Psoas muscle (tissue), 8 donors: Measurements from ENCODE around the gene RBM26. TPM values are rescaled to one million over a fixed set of nuclear protein-coding genes. Genes with fewer than 3 reads are reported as not detected.

Source experiments
- ATAC-seq, 4 donors: fragments of 200-7000 bp; cut with Tn5 transposase; one replicate each; pipeline ENCODE4 v1.9.1; 2020; ENCODE audit warnings: moderate library complexity in 3 of 4, mild to moderate bottlenecking in 2 of 4
- DNase-seq, 2 donors: peaks; one replicate each; pipeline ENCODE4 v3.0.0-alpha.2; 2020
- H3K27ac ChIP-seq: fragments of 200-600 bp; one replicate; pipeline ENCODE4 v1.8.0; 2022
- H3K27me3 ChIP-seq, 3 donors: fragments of 200-600 bp in 1 of 3; one replicate each; pipeline versions ENCODE4 v1.6.1 to v1.8.0; 2013 to 2022; ENCODE audit warnings: low read length in 2 of 3, mild to moderate bottlenecking in 2 of 3, moderate library complexity in 1 of 3; ENCODE audit not compliant: insufficient read depth in 3 of 3
- H3K36me3 ChIP-seq, 2 donors: fragments of 200-600 bp in 1 of 2; one replicate each; pipeline versions ENCODE4 v1.6.1 to v1.8.0; 2013 to 2022; ENCODE audit warnings: low read depth in 1 of 2, mild to moderate bottlenecking in 1 of 2, moderate library complexity in 1 of 2; ENCODE audit not compliant: insufficient read depth in 1 of 2
- H3K4me1 ChIP-seq: fragments of 200-600 bp; one replicate; pipeline ENCODE4 v1.8.0; 2022
- H3K4me3 ChIP-seq: fragments of 200-600 bp; one replicate; pipeline ENCODE4 v1.8.0; 2022; ENCODE audit warnings: mild to moderate bottlenecking
- H3K9me3 ChIP-seq: fragments of 200-600 bp; one replicate; pipeline ENCODE4 v1.8.0; 2022
- WGBS, 3 donors: extraction: QIAGEN DNeasy Blood & Tissue Kit; methylation state at CpG; one replicate each; pipeline versions ENCODE4 v1.1.6 to v1.1.7; 2013; 5-methylcytosine and 5-hydroxymethylcytosine counted together
- intact Hi-C, 2 donors: fragments of 100-400 bp; cut with DNase I; formaldehyde crosslinking; loops; one replicate each; pipeline versions ENCODE4 v1.11.0 to v1.14.2; 2022
- long read RNA-seq, 2 donors: library from polyadenylated mRNA; unstranded; transcript quantifications; one replicate each; pipeline ENCODE4 v2.0.0, GENCODE V29; 2021
- polyA plus RNA-seq, 3 donors: library from polyadenylated mRNA; stranded (reverse); fragments of 200-250 nt; gene quantifications; one replicate each; pipeline ENCODE4 v1.2.3, GENCODE V29; 2013
- total RNA-seq, 4 donors: library from RNA; stranded (reverse); fragmentation: NEBNext Ultra II Directional in 2 of 4; extraction: Animal tissue kit (Norgen Biotek cat#: 25700) in 2 of 4; gene quantifications; one replicate each; pipeline versions ENCODE4 v1.2.1 to v1.2.4, GENCODE V29; 2021 to 2023
- TF ChIP-seq, protein P1 (sequence below): fragments of 200-600 bp; IDR thresholded peaks from one replicate; pipeline ENCODE4 v1.8.0; 2022; ENCODE audit warnings: antibody characterized with exemption
- donor health status: healthy with polysubstance abuse.
- donor health status: DM: no; HTN: no; CAD: no; lungs with moderate emphysema.
- donor health status: Bipolar disorder and iron deficiency.
- donor health status: healthy.
- donor health status: DM: yes; HTN: yes; CAD: no.
- donor health status: DM: no; HTN: no; CAD: no.
- donor health status: DM: no; HTN: no; CAD: no.
- donor health status: DM: yes; HTN: yes; CAD: no.

RBM26 gene, protein sequence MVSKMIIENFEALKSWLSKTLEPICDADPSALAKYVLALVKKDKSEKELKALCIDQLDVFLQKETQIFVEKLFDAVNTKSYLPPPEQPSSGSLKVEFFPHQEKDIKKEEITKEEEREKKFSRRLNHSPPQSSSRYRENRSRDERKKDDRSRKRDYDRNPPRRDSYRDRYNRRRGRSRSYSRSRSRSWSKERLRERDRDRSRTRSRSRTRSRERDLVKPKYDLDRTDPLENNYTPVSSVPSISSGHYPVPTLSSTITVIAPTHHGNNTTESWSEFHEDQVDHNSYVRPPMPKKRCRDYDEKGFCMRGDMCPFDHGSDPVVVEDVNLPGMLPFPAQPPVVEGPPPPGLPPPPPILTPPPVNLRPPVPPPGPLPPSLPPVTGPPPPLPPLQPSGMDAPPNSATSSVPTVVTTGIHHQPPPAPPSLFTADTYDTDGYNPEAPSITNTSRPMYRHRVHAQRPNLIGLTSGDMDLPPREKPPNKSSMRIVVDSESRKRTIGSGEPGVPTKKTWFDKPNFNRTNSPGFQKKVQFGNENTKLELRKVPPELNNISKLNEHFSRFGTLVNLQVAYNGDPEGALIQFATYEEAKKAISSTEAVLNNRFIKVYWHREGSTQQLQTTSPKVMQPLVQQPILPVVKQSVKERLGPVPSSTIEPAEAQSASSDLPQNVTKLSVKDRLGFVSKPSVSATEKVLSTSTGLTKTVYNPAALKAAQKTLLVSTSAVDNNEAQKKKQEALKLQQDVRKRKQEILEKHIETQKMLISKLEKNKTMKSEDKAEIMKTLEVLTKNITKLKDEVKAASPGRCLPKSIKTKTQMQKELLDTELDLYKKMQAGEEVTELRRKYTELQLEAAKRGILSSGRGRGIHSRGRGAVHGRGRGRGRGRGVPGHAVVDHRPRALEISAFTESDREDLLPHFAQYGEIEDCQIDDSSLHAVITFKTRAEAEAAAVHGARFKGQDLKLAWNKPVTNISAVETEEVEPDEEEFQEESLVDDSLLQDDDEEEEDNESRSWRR
- total RNA-seq (10 to 100 TPM; 21.4 to 36.5 (median 25.6) TPM), polyA plus RNA-seq (10 to 100 TPM in 2 of 3 donors, 1 to 10 TPM in 1; 9.6 to 23.7 (median 17.0) TPM)
- long read RNA-seq, donor 1, partial matches to known transcripts = 4 of 10 reads
- long read RNA-seq, donor 1, other reads (novel, unspliced or antisense) = 5 of 10 reads
- long read RNA-seq, donor 2, full-length matches to known transcripts = 2 of 18 reads
- long read RNA-seq, donor 2, partial matches to known transcripts = 6 of 18 reads
- long read RNA-seq, donor 2, other reads (novel, unspliced or antisense) = 10 of 18 reads

DNA sequence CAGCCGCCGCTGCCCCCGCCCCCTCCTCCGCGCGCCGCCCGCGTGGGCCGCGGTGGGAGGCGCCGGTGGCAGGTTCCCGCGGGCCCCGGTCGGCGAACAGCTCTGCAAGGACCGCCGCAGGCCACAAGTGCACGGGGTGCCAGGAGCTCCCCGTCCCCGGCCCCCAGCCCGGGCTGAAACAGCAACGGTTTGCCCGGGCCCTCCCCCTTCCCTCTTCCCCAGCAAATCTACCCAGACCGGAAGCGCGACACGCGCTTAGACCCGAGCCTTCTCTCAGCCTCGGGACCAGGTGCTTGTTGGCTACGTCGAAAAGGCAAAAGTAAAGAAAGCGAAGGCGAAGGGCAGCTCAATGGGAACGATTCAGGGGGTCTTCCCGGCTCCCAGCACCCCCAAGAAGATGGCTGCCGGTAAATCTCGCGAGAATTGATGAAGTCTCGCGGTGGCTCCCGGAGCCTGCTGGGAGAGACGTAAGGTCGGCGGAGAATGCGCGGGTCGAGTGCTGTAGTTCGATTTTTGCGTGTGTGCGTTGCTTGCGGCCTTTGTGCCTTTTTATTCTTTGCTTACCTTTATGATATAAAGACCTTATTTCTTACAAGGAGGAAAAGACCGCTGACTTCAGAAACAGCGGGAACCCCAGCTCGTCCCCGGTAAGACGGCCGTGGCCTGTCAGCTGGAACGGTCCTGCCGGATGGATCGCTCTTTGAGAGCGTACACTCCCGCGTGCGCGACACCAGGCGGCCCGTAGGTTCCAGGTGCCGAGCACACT, at the start of gene RBM26:
Gene RBM26 (minus strand): TSS at position 425 of the 766 bp plus-strand sequence. CDS start 481 bp downstream, outside the sequence.
- H3K4me3 ChIP-seq = peak within 1 kb of the TSS; percentile 72

DNA sequence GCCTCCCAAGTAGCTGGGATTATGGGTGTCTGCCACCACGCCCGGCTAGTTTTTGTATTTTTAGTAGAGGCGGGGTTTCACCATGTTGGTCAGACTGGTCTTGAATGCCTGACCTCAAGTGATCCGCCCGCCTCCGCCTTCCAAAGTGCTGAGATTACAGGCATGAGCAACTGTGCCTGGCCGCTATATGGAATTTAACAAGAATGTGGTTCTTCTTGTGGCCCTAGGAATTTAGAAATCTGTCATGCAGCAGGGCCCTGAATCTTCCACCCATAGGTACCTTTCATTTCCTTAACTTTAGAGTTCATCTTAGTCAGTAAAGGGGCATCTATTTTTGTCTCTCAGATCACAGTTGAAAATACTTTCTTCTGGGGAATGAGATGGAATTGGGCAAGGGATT, 49.3 kb upstream of the RBM26 start:
- Histone ChIP-seq H3K4me3 (no peak overlapping the region), H3K27ac (no peak overlapping the region), H3K36me3 (no peaks in the 10 kb centered on the region), H3K27me3 (no peaks in the 10 kb centered on the region), H3K4me1 (no peaks in the 10 kb centered on the region), H3K9me3 (no peaks in the 10 kb centered on the region)
- DNase-seq (no peak), ATAC-seq (no peak)
- TF ChIP-seq, protein P1, sequence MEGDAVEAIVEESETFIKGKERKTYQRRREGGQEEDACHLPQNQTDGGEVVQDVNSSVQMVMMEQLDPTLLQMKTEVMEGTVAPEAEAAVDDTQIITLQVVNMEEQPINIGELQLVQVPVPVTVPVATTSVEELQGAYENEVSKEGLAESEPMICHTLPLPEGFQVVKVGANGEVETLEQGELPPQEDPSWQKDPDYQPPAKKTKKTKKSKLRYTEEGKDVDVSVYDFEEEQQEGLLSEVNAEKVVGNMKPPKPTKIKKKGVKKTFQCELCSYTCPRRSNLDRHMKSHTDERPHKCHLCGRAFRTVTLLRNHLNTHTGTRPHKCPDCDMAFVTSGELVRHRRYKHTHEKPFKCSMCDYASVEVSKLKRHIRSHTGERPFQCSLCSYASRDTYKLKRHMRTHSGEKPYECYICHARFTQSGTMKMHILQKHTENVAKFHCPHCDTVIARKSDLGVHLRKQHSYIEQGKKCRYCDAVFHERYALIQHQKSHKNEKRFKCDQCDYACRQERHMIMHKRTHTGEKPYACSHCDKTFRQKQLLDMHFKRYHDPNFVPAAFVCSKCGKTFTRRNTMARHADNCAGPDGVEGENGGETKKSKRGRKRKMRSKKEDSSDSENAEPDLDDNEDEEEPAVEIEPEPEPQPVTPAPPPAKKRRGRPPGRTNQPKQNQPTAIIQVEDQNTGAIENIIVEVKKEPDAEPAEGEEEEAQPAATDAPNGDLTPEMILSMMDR = no peak
- 95 to 96% (median 96%) methylated on average over 7 of the region's 7 CpGs for WGBS, 3 donors
- intact Hi-C loops = no loop called here

More for the DNA sequence above, at the start of gene RBM26:
- ATAC-seq (peak; percentile 92 to 95 (median 92)), DNase-seq (peak; percentile 91 to 97)
- no peaks in the 10 kb centered on the region for H3K27me3 ChIP-seq
- peak within 1 kb of the TSS; percentile 95 for H3K27ac ChIP-seq
- TF ChIP-seq, protein P1 = peak; percentile 18
- intact Hi-C loops = loop anchor here in 1 of 2 donors (5.0 kb wide), 2 partner anchors 76 to 931 kb away; partner anchors contain the start of gene NDFIP2
- H3K9me3 ChIP-seq = no peaks in the 10 kb centered on the region
- peaks cover 46% of the 10 kb centered on the region for H3K4me1 ChIP-seq
- 1% methylated on average over 67 to 72 of the region's 72 CpGs for WGBS, 3 donors
- H3K36me3 ChIP-seq = no peaks in the 10 kb centered on the region

DNA sequence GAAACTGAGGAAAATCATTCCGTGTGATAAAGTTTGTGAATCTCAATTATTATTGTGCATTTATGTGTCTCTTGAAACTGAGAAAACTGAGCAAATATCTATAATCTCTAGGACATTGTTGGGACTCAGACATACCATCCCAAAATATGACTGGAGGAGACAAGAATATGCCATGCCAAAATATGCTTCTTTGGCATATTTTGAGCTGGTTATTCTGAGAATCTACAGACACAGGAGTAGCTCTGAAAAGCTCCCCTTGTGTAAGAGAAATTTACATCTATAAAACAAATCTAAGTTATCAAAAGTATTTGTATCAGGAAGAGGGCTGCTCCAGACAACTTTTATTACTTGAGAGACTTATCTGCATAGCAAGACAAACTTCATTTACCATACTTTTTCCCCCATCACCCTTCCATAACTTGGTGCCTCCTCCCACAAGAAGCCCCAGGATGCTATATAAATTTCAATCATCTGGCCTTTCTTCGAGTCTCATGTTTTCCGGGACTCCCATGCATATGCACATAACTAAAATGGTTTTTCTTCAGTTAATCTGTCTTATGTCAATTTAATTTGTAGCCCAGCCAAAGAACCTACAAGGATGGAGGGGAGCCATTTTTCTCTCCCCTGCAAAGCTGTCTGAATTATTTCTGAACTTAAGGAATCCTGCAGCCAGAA, 46.3 kb upstream of the RBM26 start:
- DNase-seq = no peak
- TF ChIP-seq, protein P1 = no peak
- ATAC-seq = no peak
- no peak overlapping the region for H3K4me3 ChIP-seq
- H3K4me1 ChIP-seq = no peaks in the 10 kb centered on the region
- H3K27ac ChIP-seq = no peak overlapping the region
- H3K27me3 ChIP-seq = no peaks in the 10 kb centered on the region
- intact Hi-C loops = no loop called here
- no peaks in the 10 kb centered on the region for H3K9me3 ChIP-seq
- 59 to 68% (median 67%) methylated on average over 3 of the region's 3 CpGs for WGBS, 3 donors
- no peaks in the 10 kb centered on the region for H3K36me3 ChIP-seq
